A549 (cell line): ENCODE measurements around the gene PPP4R3A. TPM values are rescaled to one million over a fixed set of nuclear protein-coding genes. Genes with fewer than 3 reads are reported as not detected.

Experiments used
- ATAC-seq, 2 experiments: fragments of 200-7000 bp in 1 of 2; fragments of >200 bp in 1 of 2; cut with Nextera tagmentation in 1 of 2; cut with Tn5 transposase in 1 of 2; 3 replicates each; pipeline versions ENCODE4 v1.8.0 to v1.9.1; 2018 to 2020; ENCODE audit warnings: mild to moderate bottlenecking in 1 of 2, moderate library complexity in 1 of 2
- CTCF ChIA-PET: fragments of 300-600 bp; sonication (Branson Sonifier 250); formaldehyde crosslinking; extraction: SDS; loops from one replicate; lab custom pipeline; 2021; ENCODE audit warnings: antibody characterized with exemption, inconsistent platforms; lab: Yijun Ruan, JAX
- POLR2A ChIA-PET: fragments of 350-600 bp; formaldehyde crosslinking; extraction: SDS; loops from one replicate; lab custom pipeline; 2021; ENCODE audit warnings: antibody characterized with exemption, inconsistent platforms; lab: Yijun Ruan, JAX
- DNase-seq, 2 experiments: peaks; one replicate each; pipeline versions ENCODE4 v3.0.0 to v3.0.0-alpha.2; 2011 to 2016; ENCODE audit warnings: low read depth in 1 of 2, low spot score in 1 of 2
- FAIRE-seq: peaks from 2 replicates; lab custom pipeline; 2011; peaks lifted over from hg19 to GRCh38; lab: Jason Lieb, UNC
- H3K27ac ChIP-seq, 2 experiments: fragments of >200 bp; sonication (Bioruptor Twin); formaldehyde crosslinking; 3 replicates each; pipeline ENCODE4 v1.5.1; 2016 to 2017
- H3K4me1 ChIP-seq: fragments of >200 bp; sonication (Bioruptor Twin); formaldehyde crosslinking; 3 replicates; pipeline ENCODE4 v1.6.1; 2016
- H3K4me2 ChIP-seq: fragments of >200 bp; sonication (Bioruptor Twin); formaldehyde crosslinking; 3 replicates; pipeline ENCODE4 v1.6.1; 2016
- H3K4me3 ChIP-seq: fragments of >200 bp; sonication (Bioruptor Twin); formaldehyde crosslinking; 3 replicates; pipeline ENCODE4 v1.5.1; 2016
- H3K9me3 ChIP-seq: fragments of >200 bp; sonication (Bioruptor Twin); formaldehyde crosslinking; 3 replicates; pipeline ENCODE4 v1.6.1; 2016
- CBX2 ChIP-seq: fragments of 200-600 bp; sonication (generic); IDR thresholded peaks from 2 replicates; pipeline ENCODE4 v1.6.1; 2016; ENCODE audit warnings: low read depth, mild to moderate bottlenecking, borderline replicate concordance
- CBX8 ChIP-seq: fragments of 200-600 bp; sonication (generic); IDR thresholded peaks from 2 replicates; pipeline ENCODE4 v1.6.1; 2016
- CEBPB ChIP-seq, 2 experiments: fragments of >200 bp in 1 of 2; sonication (Bioruptor Twin) in 1 of 2; formaldehyde crosslinking in 1 of 2; IDR thresholded peaks; 2 replicates each; pipeline ENCODE4 v1.6.1; 2012 to 2016
- CHD2 ChIP-seq: fragments of 150-350 bp; IDR thresholded peaks from 2 replicates; pipeline ENCODE4 v1.6.1; 2014; ENCODE audit warnings: low read length; ENCODE audit not compliant: partially characterized antibody
- CTCF ChIP-seq: fragments of >200 bp; sonication (Bioruptor Twin); formaldehyde crosslinking; IDR thresholded peaks from 3 replicates; pipeline ENCODE4 v1.5.1; 2016
- EP300 ChIP-seq, 2 experiments: fragments of >200 bp; sonication (Bioruptor Twin); formaldehyde crosslinking; IDR thresholded peaks; 2 replicates in 1 of 2; 3 replicates in 1 of 2; pipeline ENCODE4 v1.6.1; 2016 to 2017
- FOSB ChIP-seq: fragments of 250-450 bp; sonication (Bioruptor Pico); IDR thresholded peaks from 2 replicates; pipeline ENCODE4 v1.5.0; 2020; ENCODE audit warnings: mild to moderate bottlenecking, moderate library complexity
- HDAC2 ChIP-seq: fragments of 200-600 bp; sonication (generic); IDR thresholded peaks from 2 replicates; pipeline ENCODE4 v1.6.1; 2016
- HES2 ChIP-seq: fragments of >200 bp; sonication (Bioruptor Twin); formaldehyde crosslinking; IDR thresholded peaks from 2 replicates; pipeline ENCODE4 v1.6.1; 2016
- HEYL ChIP-seq: fragments of 250-450 bp; sonication (Bioruptor Pico); IDR thresholded peaks from 2 replicates; pipeline ENCODE4 v1.8.0; 2021; ENCODE audit warnings: mild to moderate bottlenecking, moderate library complexity
- JUNB ChIP-seq: fragments of >200 bp; sonication (Bioruptor Twin); formaldehyde crosslinking; IDR thresholded peaks from 2 replicates; pipeline ENCODE4 v1.6.1; 2016
- NFE2L2 ChIP-seq: fragments of 150-350 bp; conservative IDR thresholded peaks from 2 replicates; pipeline ENCODE4 v1.6.1; 2014; ENCODE audit warnings: low read length
- NPAS2 ChIP-seq: fragments of 250-450 bp; sonication (Bioruptor Pico); IDR thresholded peaks from 2 replicates; pipeline ENCODE4 v1.8.0; 2022; ENCODE audit warnings: mild to moderate bottlenecking, moderate library complexity, borderline replicate concordance
- POLR2A ChIP-seq: IDR thresholded peaks from 2 replicates; pipeline ENCODE4 v1.6.1; 2012; ENCODE audit warnings: mild to moderate bottlenecking, low read length
- RAD21 ChIP-seq, 2 experiments: fragments of >200 bp in 1 of 2; sonication (Bioruptor Twin) in 1 of 2; formaldehyde crosslinking in 1 of 2; IDR thresholded peaks in 1 of 2; conservative IDR thresholded peaks in 1 of 2; 2 replicates in 1 of 2; 3 replicates in 1 of 2; pipeline ENCODE4 v1.6.1; 2012 to 2018; ENCODE audit warnings: inconsistent platforms in 1 of 2
- RARB ChIP-seq: fragments of 250-450 bp; sonication (Bioruptor Pico); IDR thresholded peaks from 2 replicates; pipeline ENCODE4 v1.8.0; 2021; ENCODE audit warnings: mild to moderate bottlenecking, moderate library complexity
- SREBF2 ChIP-seq: fragments of 450-650 bp; IDR thresholded peaks from 2 replicates; pipeline ENCODE4 v1.6.1; 2014; ENCODE audit warnings: mild to moderate bottlenecking, moderate library complexity
- TFCP2L1 ChIP-seq: fragments of 250-450 bp; sonication (Bioruptor Pico); IDR thresholded peaks from 2 replicates; pipeline ENCODE4 v1.5.0; 2021; ENCODE audit warnings: mild to moderate bottlenecking
- TP53 ChIP-seq: fragments of 250-450 bp; sonication (Bioruptor Pico); IDR thresholded peaks from 2 replicates; pipeline ENCODE4 v1.5.0; 2021; ENCODE audit warnings: mild to moderate bottlenecking, moderate library complexity
- ZNF302 ChIP-seq: fragments of 250-450 bp; sonication (Bioruptor Pico); IDR thresholded peaks from 2 replicates; pipeline ENCODE4 v1.9.0; 2021; ENCODE audit warnings: inconsistent platforms, mild to moderate bottlenecking, moderate library complexity
- WGBS: methylation state at CpG from one replicate; pipeline ENCODE4 v1.1.6; 2017; ENCODE audit errors: missing lambda C conversion rate; 5-methylcytosine and 5-hydroxymethylcytosine counted together
- polyA plus RNA-seq, 4 experiments: library from polyadenylated mRNA; depleted of rRNA in 3 of 4; stranded (reverse); fragments of >200 nt; fragmentation: RNase III in 1 of 4; extraction: RNeasy Plus Mini Kit Qiagen cat#74134 plus additional on column Dnase treatment in 1 of 4; gene quantifications; 2 replicates in 3 of 4; 3 replicates in 1 of 4; pipeline ENCODE4 v1.2.3, GENCODE V29; 2011 to 2017
- TF ChIP-seq, protein P1 (sequence below): fragments of 150-350 bp; IDR thresholded peaks from 2 replicates; pipeline ENCODE4 v1.6.1; 2014; ENCODE audit warnings: low read depth, mild to moderate bottlenecking, low read length
- TF ChIP-seq, protein P2 (sequence below): fragments of >200 bp; sonication (Bioruptor Twin); formaldehyde crosslinking; IDR thresholded peaks from 3 replicates; pipeline ENCODE4 v1.6.1; 2016
- TF ChIP-seq, protein P3 (sequence below): fragments of 450-650 bp; IDR thresholded peaks from 2 replicates; pipeline ENCODE4 v1.6.1; 2014; ENCODE audit warnings: antibody characterized with exemption
- TF ChIP-seq, protein P4 (sequence below): IDR thresholded peaks from 2 replicates; pipeline ENCODE4 v1.6.1; 2012

Gene PPP4R3A
- polyA plus RNA-seq, 2 of the 4 experiments (the other 2 are of a cell fraction) = 69.5 to 83.6 TPM

- no peak for FAIRE-seq
- no peaks in the 10 kb centered on the region for H3K9me3 ChIP-seq
- no peak for TF ChIP-seq NPAS2 (CRISPR knock-in tag)
- TF ChIP-seq HDAC2 = no peak
- TF ChIP-seq, protein P1, sequence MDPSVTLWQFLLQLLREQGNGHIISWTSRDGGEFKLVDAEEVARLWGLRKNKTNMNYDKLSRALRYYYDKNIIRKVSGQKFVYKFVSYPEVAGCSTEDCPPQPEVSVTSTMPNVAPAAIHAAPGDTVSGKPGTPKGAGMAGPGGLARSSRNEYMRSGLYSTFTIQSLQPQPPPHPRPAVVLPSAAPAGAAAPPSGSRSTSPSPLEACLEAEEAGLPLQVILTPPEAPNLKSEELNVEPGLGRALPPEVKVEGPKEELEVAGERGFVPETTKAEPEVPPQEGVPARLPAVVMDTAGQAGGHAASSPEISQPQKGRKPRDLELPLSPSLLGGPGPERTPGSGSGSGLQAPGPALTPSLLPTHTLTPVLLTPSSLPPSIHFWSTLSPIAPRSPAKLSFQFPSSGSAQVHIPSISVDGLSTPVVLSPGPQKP = no peak
- TF ChIP-seq, protein P2, sequence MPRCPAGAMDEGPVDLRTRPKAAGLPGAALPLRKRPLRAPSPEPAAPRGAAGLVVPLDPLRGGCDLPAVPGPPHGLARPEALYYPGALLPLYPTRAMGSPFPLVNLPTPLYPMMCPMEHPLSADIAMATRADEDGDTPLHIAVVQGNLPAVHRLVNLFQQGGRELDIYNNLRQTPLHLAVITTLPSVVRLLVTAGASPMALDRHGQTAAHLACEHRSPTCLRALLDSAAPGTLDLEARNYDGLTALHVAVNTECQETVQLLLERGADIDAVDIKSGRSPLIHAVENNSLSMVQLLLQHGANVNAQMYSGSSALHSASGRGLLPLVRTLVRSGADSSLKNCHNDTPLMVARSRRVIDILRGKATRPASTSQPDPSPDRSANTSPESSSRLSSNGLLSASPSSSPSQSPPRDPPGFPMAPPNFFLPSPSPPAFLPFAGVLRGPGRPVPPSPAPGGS = no peak
- TF ChIP-seq JUNB = no peak
- no peak for TF ChIP-seq CEBPB (IDR thresholded peaks at IDR 0.05)
- TF ChIP-seq CBX2 = no peak
- TF ChIP-seq RAD21 (conservative IDR thresholded peaks at IDR 0.05 in 1 of 2, IDR thresholded peaks at IDR 0.05 in 1 of 2) = no peak
- no peak for TF ChIP-seq CHD2
- no peak for TF ChIP-seq CBX8
- TF ChIP-seq, protein P3, sequence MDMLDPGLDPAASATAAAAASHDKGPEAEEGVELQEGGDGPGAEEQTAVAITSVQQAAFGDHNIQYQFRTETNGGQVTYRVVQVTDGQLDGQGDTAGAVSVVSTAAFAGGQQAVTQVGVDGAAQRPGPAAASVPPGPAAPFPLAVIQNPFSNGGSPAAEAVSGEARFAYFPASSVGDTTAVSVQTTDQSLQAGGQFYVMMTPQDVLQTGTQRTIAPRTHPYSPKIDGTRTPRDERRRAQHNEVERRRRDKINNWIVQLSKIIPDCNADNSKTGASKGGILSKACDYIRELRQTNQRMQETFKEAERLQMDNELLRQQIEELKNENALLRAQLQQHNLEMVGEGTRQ = no peak
- POLR2A ChIA-PET = no interaction called here
- CTCF ChIA-PET = no interaction called here
- H3K27ac ChIP-seq = no peak overlapping the region
- H3K4me2 ChIP-seq = peak overlapping the region; percentile 40; the same call in 1 of the 3 replicates
- DNase-seq = no peak
- 95% methylated on average over 4 of the region's 4 CpGs for WGBS
- peaks cover 18% of the 10 kb centered on the region; the same call in 1 of the 3 replicates for H3K4me1 ChIP-seq
- no peak for ATAC-seq
- H3K4me3 ChIP-seq = no peak overlapping the region
These were observed 3.9 kb downstream of the PPP4R3A start for GRCh38 chr14:91506226-91506625.

DNA sequence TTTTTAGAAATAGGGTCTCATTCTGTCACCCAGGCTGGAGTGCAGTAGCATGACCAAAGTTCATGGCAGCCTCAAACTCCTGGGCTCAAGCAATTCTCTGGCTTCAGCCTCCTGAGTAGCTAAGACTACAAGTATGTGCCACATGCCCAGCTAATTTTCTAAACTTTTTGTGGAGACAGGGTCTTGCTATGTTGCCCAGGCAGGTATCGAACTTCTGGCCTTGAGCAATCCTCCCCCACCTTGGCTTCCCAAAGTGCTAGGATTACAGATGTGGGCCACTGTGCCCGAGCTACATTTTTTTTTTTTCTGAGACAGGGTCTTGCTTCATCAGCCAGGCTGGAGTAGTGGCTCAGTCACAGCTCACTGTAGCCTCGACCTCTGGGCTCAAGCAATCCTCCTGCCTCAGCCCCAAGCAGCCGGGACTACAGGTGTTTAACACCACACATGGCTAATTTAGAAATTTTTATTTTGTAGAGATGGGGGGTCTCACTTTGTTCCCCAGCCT, 7.1 kb downstream of the PPP4R3A start:
- no peak for FAIRE-seq

More for the DNA sequence above, 7.1 kb downstream of the PPP4R3A start:
- H3K4me1 ChIP-seq = peaks cover 19% of the 10 kb centered on the region; the same call in 2 of the 3 replicates
- H3K9me3 ChIP-seq = no peaks in the 10 kb centered on the region
- TF ChIP-seq CTCF (no peak), POLR2A (no peak), FOSB (CRISPR knock-in tag) (no peak), HES2 (no peak), RARB (CRISPR knock-in tag) (no peak), ZNF302 (CRISPR knock-in tag) (no peak), TFCP2L1 (CRISPR knock-in tag) (no peak), SREBF2 (no peak), EP300 (IDR thresholded peaks at IDR 0.05) (no peak), TP53 (CRISPR knock-in tag) (no peak), HEYL (no peak), NFE2L2 (no peak)
- TF ChIP-seq, protein P4, sequence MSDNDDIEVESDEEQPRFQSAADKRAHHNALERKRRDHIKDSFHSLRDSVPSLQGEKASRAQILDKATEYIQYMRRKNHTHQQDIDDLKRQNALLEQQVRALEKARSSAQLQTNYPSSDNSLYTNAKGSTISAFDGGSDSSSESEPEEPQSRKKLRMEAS = no peak
- H3K4me2 ChIP-seq = no peak overlapping the region
- H3K27ac ChIP-seq = no peak overlapping the region
- ChIA-PET POLR2A (no interaction called here), CTCF (no interaction called here)
- H3K4me3 ChIP-seq = no peak overlapping the region
- 91% methylated on average over 4 of the region's 4 CpGs for WGBS
- DNase-seq = no peak
- no peak for ATAC-seq
